Ramos (cell line): Measurements from ENCODE around the gene PSD4.

ENCODE experiments used
- in situ Hi-C: fragments of 300-500 bp; cut with MboI; formaldehyde crosslinking; loops from one replicate; pipeline ENCODE4 v1.14.3; 2022; ENCODE audit warnings: low sequenced_read_pairs; ENCODE audit not compliant: unreplicated experiment

The PSD4 gene

GRCh38 chr2:113218283-113219091, 44.7 kb downstream of the PSD4 start:
- in situ Hi-C loops = no loop called here

- in situ Hi-C loops = no loop called here
Observed at GRCh38 chr2:113219092-113219441, 45.3 kb downstream of the PSD4 start.

GRCh38 chr2:113219525-113219888, 45.7 kb downstream of the PSD4 start:
- in situ Hi-C loops = no loop called here

GRCh38 chr2:113219889-113220641, 46.3 kb downstream of the PSD4 start:
- in situ Hi-C loops = no loop called here

- in situ Hi-C loops = no loop called here
Observed at GRCh38 chr2:113220970-113221708, 47.4 kb downstream of the PSD4 start.

- in situ Hi-C loops = no loop called here
Observed at GRCh38 chr2:113221846-113222245, 48.1 kb downstream of the PSD4 start.

GRCh38 chr2:113223813-113224212, 50.0 kb downstream of the PSD4 start:
- in situ Hi-C loops = no loop called here

GRCh38 chr2:113224647-113225236, 51.0 kb downstream of the PSD4 start:
- in situ Hi-C loops = no loop called here

- in situ Hi-C loops = no loop called here
Observed at GRCh38 chr2:113225263-113226259, 51.8 kb downstream of the PSD4 start.

GRCh38 chr2:113226462-113226861, 52.7 kb downstream of the PSD4 start:
- in situ Hi-C loops = no loop called here

GRCh38 chr2:113227290-113227689, 53.5 kb downstream of the PSD4 start:
- in situ Hi-C loops = no loop called here

- in situ Hi-C loops = no loop called here
Observed at GRCh38 chr2:113227698-113228097, 53.9 kb downstream of the PSD4 start.

GRCh38 chr2:113228351-113228750, 54.6 kb downstream of the PSD4 start:
- in situ Hi-C loops = no loop called here

- in situ Hi-C loops = no loop called here
Observed at GRCh38 chr2:113228991-113229716, 55.4 kb downstream of the PSD4 start.

GRCh38 chr2:113229795-113230194, 56.0 kb downstream of the PSD4 start:
- in situ Hi-C loops = no loop called here

GRCh38 chr2:113230531-113230930, 56.8 kb downstream of the PSD4 start:
- in situ Hi-C loops = no loop called here

- in situ Hi-C loops = no loop called here
Observed at GRCh38 chr2:113231064-113231463, 57.3 kb downstream of the PSD4 start.

- in situ Hi-C loops = no loop called here
Observed at GRCh38 chr2:113232123-113232522, 58.4 kb downstream of the PSD4 start.

GRCh38 chr2:113232740-113233139, 59.0 kb downstream of the PSD4 start:
- in situ Hi-C loops = no loop called here
